Activated naive CD8-positive, alpha-beta T cell treated with anti-CD3 and anti-CD28 coated beads, Interleukin-2, amount 50 U/mL, for 16 hours (primary cell): ENCODE data around the gene COX4I1.

Experiments used
- DNase-seq: peaks from one replicate; pipeline ENCODE4 v3.0.0-alpha.2; 2020; ENCODE audit warnings: low read depth, low spot score

Gene COX4I1

DNA sequence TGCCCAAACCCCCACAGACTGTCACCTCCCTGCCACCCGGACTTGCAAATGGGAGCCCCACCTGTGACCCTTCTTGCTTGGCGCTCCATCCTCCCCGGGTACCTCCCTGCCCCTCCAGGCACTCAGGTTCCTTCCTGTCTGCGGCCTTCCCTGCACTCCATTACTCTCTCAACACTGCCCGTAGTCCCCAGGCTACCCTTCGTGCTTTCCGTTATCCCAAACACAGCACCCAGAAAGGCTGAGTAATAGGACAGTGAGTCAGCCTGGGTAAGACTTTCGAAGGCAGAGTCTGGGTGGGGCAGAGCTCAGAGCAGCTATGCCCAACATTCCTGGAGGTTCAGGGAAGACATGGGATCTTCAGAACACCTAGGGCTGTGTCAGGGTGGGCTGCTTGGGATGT, 32.0 kb upstream of the COX4I1 start:
- no peak for DNase-seq

DNA sequence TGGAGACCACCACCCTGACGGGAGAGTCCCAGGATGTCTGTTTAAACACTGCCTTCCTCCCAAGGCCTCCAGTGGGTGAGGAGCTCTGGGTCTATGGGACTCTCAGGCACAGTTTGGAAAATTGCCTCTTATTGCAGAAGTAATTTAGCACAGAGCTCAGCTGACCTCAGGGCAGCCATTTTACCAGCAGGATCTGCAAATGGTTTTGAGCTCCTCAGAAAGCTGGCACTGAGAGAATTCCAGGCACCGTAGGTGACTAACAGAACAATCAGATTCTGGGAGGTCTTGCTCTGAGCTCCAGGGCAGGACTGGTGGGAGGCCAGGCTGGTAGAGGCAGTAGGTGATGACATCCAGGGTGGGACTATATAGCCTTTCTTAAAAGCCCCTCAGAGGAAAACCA, 31.3 kb upstream of the COX4I1 start:
- no peak for DNase-seq

DNA sequence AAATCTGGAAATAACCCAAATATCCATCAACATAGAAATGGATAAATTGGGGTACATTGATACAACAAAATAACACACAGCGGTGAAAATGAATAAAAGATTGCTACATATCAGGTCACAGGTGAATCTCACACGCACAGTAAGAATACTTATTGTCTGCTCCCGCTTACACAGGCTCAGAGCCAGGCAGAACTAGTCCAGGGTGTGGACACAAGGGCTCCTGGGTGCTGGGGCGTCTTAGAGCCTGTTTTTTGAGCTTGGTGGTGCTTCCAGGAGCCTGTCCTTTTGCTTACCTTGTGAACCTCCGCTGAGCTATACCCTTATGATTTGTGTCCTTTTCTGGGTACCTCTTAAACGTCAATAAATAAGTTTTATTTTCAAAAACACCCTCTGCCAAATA, 28.8 kb upstream of the COX4I1 start:
- no peak for DNase-seq

- no peak for DNase-seq
Observed at GRCh38 chr16:85773044-85773443, 26.5 kb upstream of the COX4I1 start.

DNA sequence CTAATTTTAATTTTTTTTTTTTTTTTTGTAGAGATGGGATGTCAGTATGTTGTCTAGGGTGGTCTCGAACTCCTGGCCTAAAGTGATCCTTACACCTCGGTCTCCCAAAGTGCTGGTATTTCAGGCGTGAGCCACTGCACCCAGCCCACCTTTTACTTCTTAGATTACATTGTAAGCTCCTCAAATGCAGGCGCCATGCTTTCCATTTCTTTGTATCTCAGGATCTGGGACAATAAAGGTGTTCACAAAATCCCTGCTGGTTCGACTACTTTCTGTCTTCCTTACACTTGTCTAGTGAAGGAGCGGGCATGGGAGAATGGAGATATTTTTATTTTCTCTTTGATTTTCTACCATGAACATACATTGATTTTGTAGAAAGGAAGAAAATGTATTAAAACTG, 25.4 kb upstream of the COX4I1 start:
- DNase-seq, result no peak

DNA sequence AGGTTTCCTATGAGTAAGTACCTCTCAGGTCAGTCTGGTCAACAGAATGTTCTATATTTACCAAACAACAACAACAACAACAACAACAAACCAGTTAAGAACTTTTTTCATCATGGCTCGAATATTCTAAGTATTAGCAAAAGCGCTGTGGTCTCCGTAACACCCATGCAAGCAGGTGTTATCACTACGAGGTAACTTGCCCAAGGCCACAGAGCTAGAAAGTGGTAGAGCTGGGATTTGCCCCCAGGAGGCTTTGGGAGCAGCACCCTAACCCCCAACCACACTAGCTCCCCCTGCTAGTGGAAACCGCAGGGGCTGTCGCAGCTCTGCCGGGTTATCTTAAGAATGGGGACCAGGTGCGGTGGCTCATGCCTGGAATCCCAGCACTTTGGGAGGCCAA, 24.7 kb upstream of the COX4I1 start:
- DNase-seq, result no peak

GRCh38 chr16:85777583-85778310, 21.7 kb upstream of the COX4I1 start:
- no peak for DNase-seq

- DNase-seq, result no peak
Observed at GRCh38 chr16:85778873-85779272, 20.6 kb upstream of the COX4I1 start.

GRCh38 chr16:85780281-85780680, 19.2 kb upstream of the COX4I1 start:
- DNase-seq, result no peak

GRCh38 chr16:85781156-85781555, 18.3 kb upstream of the COX4I1 start:
- no peak for DNase-seq

- no peak for DNase-seq
Observed at GRCh38 chr16:85781695-85782370, 17.7 kb upstream of the COX4I1 start.

DNA sequence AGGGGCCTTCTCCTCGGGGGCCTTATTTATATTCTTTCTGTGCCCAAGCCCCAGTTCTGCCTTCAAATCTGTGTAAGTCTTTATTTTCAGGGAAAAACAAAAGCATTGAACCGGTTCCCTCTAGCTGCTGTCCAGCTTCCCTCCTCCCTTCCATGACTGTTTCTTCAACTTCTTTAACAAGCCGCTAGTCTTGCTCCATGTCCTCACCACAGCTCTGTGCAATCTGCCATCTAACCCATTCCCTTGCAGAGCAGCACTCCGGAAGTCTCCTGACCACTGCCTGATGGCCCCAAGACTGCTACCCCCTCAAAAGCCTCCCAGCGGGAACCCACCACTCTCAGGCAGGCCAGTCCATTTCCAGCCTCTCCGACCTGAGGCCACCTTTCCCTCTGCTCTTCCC, 17.0 kb upstream of the COX4I1 start:
- no peak for DNase-seq

GRCh38 chr16:85783441-85783840, 16.1 kb upstream of the COX4I1 start:
- DNase-seq, result no peak

DNA sequence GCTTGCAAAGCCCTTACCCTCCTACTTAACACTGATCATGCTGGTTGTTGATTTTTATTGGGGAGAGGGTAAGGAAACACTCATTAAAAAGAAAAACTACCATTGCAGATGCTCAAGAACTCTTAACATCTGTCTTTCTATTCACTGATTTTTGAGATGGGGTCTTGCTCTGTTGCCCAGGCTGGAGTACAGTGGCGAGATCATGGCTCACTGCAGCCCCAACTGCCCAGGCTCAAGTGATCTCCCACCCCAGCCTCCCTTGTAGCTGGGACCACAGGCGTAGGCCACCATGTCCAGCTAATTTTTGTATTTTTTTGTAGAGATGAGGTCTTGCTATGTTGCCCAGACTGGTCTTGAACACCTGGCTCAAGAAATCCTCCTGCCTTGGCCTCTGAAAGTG, 14.7 kb upstream of the COX4I1 start:
- no peak for DNase-seq

DNA sequence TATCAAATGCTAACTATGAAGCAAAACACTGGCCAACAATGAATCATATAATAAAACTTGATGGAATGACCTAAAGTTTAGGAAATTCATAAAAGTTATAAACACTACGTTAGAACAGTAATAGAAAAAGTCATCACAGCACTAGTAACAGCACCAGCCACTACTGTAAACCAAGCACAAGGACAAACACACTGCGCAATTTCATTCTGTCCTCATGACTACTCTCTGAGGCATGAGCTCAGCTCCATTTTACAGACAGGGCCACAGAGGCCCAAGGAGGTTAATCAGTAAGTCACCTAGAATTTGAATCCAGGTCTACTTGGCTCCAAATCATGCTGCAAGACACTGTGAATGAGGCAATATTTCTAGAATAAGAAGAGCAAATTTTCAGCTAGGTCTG, 13.6 kb upstream of the COX4I1 start:
- no peak for DNase-seq

DNA sequence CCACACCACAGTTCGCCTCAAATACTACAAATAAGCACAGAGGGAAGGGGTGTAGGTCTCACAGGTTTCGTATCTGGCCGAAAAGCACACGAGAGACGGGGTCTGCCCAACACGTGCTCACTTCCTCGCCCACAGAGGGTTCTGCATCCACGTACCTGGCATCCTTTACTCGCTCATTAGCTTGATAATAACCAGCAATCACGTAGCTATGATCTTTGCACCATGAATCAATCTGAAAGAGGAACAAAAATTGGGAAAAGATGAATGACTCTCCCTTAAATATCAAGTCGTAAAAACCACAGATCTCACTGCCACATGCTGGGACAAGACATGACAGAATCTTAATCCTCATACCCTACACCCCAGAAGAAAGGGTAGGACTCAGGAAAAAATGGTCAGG, 10.7 kb upstream of the COX4I1 start:
- DNase-seq, result no peak

- DNase-seq, result no peak
Observed at GRCh38 chr16:85789773-85790172, 9.7 kb upstream of the COX4I1 start.

- no peak for DNase-seq
Observed at GRCh38 chr16:85793662-85794298, 5.7 kb upstream of the COX4I1 start.

- DNase-seq, result no peak
Observed at GRCh38 chr16:85794696-85795095, 4.8 kb upstream of the COX4I1 start.

GRCh38 chr16:85796152-85796551, 3.3 kb upstream of the COX4I1 start:
- no peak for DNase-seq

- no peak for DNase-seq
Observed at GRCh38 chr16:85796599-85796998, 2.9 kb upstream of the COX4I1 start.

DNA sequence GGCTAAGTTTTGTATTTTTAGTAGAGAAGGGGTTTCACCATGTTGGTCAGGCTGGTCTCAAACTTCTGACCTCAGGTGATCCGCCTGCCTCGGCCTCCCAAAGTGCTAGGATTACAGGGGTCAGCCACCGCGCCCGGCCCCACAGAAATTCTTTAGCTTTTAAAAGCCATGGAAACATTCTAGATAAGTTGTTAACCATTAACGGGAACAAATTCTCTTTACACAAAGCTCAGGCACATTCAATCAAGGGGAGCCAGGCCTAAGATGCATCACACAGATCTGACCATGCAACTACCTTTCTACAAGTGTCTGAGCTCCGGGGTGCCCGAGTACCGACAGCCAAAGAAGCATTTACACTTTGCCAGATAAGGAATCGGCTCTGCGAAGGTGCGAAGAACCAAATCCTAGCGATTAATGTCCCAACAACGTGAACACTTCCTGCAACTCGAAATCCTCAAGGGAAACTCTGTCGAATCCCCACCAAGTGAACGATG, 1.2 kb upstream of the COX4I1 start:
- no peak for DNase-seq
